ENCODE results near the gene AZGP1.
A peak's percentile ranks its signal among the peaks of the same experiment; 100 is the strongest.
"Not testable (repeated sequence)": the region's sequence is repeated elsewhere in the genome, so short reads cannot be mapped to it uniquely, and the experiment has no call there.

The AZGP1 gene

GRCh38 chr7:99975782-99976521 is at the start of gene AZGP1:
Gene AZGP1 (minus strand): TSS chr7:99976031. CDS start chr7:99976020, 11 bp downstream.
- no peak for DNase-seq (ENCODE audit: low read depth)

DNA sequence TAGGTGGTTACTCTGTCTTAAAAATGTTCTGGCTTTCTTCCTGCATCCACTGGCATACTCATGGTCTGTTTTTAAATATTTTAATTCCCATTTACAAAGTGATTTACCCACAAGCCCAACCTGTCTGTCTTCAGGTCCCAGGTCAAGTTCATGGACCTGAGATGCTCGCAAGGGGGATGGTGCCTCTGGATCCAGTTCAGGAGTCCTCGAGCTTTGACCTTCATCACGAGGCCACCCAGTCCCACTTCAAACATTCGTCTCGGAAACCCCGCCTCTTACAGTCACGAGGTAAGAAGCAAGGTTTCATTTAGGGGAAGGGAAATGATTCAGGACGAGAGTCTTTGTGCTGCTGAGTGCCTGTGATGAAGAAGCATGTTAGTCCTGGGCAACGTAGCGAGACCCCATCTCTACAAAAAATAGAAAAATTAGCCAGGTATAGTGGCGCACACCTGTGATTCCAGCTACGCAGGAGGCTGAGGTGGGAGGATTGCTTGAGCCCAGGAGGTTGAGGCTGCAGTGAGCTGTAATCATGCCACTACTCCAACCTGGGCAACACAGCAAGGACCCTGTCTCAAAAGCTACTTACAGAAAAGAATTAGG is 48.3 kb upstream of the AZGP1 start:
- DNase-seq (ENCODE audit: low read depth): no peak

DNA sequence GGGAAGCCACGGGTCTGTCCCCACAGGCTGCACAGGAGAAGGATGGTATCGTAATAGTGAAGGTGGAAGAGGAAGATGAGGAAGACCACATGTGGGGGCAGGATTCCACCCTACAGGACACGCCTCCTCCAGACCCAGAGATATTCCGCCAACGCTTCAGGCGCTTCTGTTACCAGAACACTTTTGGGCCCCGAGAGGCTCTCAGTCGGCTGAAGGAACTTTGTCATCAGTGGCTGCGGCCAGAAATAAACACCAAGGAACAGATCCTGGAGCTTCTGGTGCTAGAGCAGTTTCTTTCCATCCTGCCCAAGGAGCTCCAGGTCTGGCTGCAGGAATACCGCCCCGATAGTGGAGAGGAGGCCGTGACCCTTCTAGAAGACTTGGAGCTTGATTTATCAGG is 47.7 kb upstream of the AZGP1 start:
- DNase-seq (ENCODE audit: low read depth): no peak

- no peak for DNase-seq (ENCODE audit: low read depth)
Measured at GRCh38 chr7:100022621-100023020, 46.8 kb upstream of the AZGP1 start.

- no peak for DNase-seq (ENCODE audit: low read depth)
Measured at GRCh38 chr7:100021297-100021696, 45.5 kb upstream of the AZGP1 start.

GRCh38 chr7:100019908-100020307 is 44.1 kb upstream of the AZGP1 start:
- DNase-seq (ENCODE audit: low read depth): no peak

GRCh38 chr7:100017875-100018274 is 42.0 kb upstream of the AZGP1 start:
- DNase-seq (ENCODE audit: low read depth): no peak

DNA sequence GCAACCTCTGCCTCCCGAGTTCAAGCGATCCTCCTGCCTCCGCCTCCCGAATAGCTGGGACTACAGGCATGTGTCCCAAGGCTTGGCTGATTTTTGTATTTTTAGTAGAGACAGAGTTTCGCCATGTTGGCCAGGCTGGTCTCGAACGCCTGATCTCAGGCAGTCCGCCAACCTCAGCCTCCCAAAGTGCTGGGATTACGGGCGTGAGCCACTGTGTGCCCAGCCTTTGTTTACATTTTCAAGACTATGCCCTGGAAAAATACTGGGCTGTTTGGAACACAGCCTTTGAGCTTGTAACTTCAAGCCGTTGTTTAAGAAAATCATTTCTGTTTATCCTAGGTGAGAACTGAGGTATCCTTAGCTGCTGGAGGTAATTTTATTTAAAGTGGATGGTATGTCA is 41.5 kb upstream of the AZGP1 start:
- DNase-seq (ENCODE audit: low read depth): peak; percentile 34

GRCh38 chr7:100016215-100016901 is 40.5 kb upstream of the AZGP1 start:
- DNase-seq (ENCODE audit: low read depth): no peak

- DNase-seq (ENCODE audit: low read depth): peak; percentile 92
Measured at GRCh38 chr7:100015232-100016214, 39.7 kb upstream of the AZGP1 start, which contains the start of gene ZKSCAN1. Gene ZKSCAN1 (plus strand): TSS chr7:100015596. CDS start chr7:100023507, 7,911 bp downstream.

DNA sequence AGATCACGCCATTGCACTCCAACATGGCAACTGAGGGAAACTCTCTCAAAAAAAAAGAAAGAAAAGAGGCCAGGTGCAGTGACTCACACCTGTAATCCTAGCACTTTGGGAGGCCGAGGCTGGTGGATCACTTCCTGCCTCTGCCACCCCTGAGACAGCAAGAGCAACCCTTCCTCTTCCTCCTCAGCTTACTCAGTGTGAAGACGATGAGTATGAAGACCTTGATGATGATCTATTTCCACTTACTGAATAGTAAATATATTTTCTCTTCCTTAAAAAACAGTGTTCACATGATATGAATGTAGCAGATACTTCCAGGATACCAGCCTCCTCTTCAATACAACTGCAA is 37.5 kb upstream of the AZGP1 start:
- no peak for DNase-seq (ENCODE audit: low read depth)

DNA sequence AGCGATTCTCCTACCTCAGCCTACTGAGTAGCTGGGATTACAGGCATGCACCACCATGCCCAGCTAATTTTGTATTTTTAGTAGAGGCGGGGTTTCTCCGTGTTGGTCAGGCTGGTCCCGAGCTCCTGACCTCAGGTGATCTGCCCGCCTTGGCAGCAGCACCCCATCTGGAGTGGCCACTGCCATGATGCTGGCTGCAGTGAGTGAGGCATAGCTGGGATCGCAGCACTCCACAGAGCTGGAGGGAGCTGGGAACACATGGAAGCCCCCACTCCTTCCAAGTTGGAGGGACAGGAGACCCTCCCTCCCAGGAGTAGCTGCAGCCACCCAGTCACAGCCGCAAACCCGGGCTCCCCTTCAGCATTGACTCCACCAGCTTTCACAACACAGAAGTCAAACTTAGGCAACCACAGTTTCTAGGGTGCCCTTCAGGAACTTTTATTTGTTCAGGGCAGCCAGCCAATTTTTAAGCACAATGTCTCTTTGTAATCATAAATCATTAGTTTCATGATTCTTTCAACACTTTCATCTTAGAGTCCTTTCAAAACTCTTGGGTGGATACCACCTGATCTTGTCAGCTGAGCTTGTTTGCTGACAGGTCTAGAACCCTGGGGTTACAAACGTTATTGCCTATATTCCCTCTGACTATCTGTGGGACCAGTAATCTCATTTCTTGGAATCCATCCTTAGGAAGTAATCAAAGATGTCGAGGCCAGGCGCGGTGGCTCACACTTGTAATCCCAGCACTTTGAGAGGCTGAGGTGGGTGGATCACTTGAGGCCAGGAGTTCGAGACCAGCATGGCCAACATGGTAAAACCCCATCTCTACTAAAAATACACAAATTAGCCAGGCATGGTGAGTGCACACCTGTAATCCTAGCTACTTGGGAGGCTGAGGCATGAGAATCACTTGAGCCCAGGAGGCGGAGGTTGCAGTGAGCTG is 36.8 kb upstream of the AZGP1 start:
- not testable (repeated sequence) for DNase-seq (ENCODE audit: low read depth)

DNA sequence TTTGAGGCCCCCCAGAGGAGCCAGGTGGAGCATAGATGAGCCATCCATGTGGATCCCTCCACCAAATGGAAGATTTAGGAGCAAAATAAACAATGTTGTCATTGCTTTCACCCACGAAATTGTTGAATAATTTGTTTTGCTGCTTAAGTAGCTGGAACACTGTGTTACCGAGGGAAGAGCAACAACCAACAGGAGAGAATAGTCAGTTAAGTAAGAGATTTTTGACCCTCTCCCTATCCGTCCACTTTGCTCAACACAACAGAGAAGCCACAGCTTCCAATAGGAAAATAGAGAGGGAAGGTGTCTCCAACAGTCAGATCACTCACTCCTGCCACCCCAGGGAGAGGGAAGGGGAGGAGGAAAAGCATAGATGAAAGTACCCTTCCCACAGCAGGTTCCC is 35.7 kb upstream of the AZGP1 start:
- DNase-seq (ENCODE audit: low read depth): no peak

DNA sequence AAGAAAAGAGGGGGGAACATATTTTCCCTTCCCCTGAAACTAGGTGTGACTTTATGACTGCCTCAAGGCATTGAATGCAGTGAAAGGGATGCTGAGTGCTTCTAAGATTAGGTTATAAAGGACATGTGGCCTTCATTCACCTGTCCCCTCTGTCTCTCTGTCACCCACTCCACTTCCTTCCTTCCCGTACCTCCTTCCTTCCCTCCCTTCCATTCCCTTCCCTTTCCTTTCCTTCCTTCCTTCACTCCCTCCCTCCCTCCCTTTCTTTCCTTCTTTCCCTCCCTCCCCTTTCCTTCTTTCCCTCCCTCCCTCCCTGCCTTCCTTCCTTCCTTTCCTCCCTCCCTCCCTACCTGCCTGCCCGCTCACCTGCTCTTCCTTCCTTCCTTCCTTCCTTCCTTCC is 35.1 kb upstream of the AZGP1 start:
- no peak for DNase-seq (ENCODE audit: low read depth)

DNA sequence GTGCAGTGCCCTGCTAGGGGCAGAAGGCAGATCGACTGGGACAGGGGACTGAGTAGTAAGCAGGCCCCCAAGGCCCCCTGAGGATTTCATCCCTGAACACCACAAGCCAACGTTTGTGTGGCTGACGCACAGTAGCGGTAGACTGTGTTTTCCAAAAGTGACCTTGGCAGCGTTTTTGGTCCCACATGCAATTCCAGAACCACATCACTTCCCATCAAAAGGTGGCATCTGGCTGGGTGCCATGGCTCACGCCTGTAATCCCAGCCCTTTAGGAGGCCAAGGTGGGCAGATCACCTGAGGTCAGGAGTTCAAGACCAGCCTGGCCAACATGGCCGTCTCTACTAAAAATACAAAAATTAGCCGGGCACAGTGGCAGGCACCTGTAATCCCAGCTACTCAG is 34.1 kb upstream of the AZGP1 start:
- DNase-seq (ENCODE audit: low read depth): not testable (repeated sequence)

DNA sequence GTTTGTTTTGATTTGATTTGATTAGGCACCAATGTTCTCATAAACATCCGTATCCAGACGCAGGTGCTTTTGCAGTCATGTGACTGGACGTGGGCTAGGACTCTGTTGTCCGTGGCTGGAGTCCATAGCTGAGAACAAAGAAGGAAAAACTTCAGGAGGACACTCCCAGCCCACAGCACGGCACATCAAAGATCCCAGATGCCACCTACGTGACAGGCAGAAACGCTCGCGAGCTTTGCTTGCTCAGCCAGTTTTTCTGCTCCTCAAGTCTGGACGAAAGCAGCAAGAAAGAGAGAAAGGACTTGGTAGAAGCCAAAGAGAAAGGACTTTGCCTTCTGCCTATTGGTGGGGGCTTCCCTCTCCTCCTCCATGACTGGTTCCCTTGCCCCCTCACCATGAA is 32.7 kb upstream of the AZGP1 start:
- no peak for DNase-seq (ENCODE audit: low read depth)

GRCh38 chr7:100007887-100008286 is 32.1 kb upstream of the AZGP1 start:
- DNase-seq (ENCODE audit: low read depth): no peak

DNA sequence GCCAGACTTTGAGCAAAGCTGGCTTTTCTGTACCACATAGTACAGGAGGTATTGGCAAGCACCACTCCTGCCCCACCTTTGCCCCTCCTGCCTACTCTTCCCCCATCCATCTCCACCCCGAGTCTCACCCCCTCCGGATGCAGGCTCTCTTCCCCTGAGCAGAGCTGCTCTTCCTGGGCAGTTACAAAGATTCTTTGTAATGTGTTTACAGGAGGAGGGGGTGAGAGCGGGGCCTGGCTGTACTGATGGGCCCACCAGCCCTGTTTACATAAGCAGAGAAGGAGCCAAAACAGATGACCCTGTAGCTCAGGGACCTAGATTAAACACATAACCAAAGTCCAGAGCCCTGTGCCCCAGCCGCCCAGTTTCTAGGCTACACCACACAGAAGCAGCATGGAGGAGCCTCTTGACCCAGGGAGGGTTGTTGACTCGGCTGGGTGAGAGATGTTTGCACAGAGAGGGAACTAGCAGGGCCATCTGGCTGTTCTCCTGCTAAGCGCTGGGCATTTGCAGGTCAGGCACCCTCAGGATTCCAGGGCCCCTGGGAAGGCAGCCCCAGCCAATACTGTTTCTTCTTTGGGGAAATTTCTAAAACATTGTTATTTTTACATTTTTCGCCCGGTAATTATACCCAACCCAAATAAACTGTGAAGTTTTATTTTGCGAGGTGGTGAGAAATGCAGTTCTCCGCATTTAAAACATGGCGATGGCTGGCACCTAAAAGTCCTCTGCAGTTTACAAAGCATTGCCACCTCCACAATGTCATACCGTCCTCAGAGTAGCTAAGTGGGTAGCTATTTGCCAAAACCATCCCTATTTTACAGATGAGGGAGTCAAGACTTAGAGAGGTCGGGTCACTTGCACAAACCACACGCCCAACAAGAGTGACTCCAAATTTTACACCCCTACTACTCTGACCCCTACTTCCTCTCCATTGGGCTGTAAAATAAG is 28.2 kb upstream of the AZGP1 start:
- no peak for DNase-seq (ENCODE audit: low read depth)

DNA sequence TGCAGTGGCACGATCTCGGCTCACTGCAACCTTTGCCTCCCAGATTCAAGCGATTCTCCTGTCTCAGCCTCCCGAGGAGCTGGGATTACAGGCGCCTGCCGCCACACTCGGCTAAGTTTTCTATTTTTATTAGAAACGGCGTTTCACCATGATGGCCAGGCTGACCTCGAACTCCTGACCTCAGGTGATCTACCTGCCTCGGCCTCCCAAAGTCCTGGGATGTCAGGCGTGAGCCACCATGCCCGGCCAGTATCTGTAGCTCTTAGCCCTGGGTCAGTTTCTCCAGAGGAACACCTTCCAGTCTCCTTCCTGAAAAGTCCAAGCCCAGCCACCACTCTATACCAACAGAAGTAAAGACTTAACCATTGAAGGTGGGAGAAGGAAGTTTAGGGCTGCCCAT is 24.4 kb upstream of the AZGP1 start:
- DNase-seq (ENCODE audit: low read depth): no peak
